Stimulated activated naive CD4-positive, alpha-beta T cell treated with Interleukin-2 at 50 U/mL for 16 hours (primary cell): ENCODE results near the gene AGPAT4.
A peak's percentile ranks its signal among the peaks of the same experiment; 100 is the strongest.

Source experiments
- DNase-seq: peaks from one replicate; lab custom pipeline; 2025; lab: John Stamatoyannopoulos, UW

The AGPAT4 gene

GRCh38 chr6:161110028-161110779 is 163.7 kb downstream of the AGPAT4 start:
- DNase-seq: no peak

GRCh38 chr6:161109366-161109765 is 164.5 kb downstream of the AGPAT4 start:
- no peak for DNase-seq

DNA sequence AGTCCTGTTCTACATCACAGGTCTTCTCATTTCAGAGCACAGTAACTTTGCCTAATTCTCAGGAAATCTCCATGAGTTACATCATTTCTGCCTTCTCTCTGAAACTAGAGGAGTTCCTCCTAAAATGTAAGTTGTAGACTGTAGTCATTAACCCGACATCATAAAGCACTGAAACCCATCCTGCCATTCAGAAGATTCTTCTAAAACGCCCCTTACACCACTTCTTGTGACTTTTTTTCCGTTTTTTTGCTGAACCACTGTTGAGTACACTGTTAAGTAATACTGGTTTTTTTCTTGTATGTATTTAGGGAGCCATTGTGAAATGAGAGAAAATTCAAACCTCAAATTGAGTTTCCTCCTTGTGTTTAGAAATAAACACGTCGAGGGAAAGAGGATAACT is 164.9 kb downstream of the AGPAT4 start:
- DNase-seq: no peak

DNA sequence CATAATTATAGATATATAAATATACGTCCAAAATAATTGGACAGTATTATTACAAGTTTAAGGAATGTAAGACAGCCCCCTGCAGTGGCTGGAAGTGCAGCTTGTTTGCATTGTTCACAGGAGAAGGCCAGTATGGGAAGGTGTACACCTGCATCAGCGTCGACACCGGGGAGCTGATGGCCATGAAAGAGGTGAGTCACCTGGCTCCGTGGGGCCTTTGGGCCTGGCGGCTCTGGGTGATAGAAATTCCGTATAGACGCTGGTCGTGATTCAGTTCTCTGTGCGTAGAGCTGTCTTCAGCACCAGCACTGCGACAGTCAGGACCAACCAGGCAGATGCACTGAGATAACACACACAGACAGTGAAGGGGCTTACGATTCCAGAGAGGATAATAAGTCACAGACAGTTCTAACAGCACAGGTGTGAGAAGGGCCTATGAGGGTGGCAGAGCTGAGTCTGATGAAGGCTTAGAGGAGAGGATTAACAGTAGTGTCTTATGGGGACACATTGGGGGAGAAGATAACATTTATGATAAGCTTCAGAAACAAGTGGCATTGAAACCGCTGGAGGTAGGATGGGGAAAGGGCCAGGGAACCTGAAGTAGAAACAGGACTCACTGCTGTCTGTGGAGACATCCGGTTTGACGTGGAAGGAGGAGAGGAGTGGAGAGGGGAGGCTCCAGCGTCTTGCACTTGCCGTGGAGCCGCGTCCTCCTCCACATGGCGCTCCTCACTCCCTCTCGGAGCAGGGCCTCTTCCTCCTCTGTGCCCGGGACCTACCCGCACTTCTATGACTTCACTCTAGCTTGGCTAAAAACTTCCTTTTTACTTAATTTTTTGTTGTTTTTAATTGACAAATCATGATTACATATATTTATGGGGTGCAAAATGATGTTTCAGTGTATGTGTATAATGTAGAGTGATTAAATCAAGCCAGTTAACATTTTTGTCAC is 165.8 kb downstream of the AGPAT4 start:
- DNase-seq: no peak

DNA sequence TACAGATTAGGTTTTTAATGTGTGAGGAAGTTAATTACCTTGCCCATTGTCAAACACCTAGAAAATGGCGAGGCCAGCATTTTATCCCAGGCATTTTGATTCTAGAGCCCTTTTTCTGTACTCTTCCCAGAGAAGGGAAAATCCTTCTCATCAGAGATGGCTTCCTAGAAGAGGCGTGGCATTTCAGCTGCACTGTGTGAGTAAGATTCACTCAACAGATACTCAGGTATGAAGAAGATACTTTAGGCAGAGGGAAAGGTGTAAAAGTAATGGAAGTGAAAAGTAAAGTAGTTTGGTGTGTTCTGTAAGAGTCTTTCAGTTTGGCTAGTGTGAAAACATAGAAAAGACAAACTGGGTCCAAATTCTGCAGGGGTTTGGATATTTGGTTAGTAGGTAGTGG is 168.5 kb downstream of the AGPAT4 start:
- DNase-seq: no peak

- no peak for DNase-seq
These were observed 168.9 kb downstream of the AGPAT4 start for GRCh38 chr6:161104966-161105365.

DNA sequence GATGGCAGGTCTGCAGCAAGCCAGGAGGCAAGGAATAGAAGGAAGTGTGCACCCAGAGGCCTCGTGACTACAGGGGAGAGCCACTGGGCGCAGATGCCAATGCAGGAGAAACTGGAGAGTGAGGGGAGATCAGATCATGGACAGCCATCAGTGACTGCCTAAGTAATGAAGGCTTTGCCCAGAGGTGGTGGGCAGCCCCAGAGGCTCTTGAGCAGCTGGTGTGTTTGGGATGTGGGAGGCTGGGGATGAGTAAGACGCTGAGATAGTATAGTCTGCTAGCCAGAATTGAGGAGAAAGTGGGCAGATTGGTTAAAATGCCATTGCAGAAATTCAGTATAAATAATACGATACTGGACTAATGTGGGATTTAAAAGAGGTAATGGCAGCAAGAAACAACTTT is 170.4 kb downstream of the AGPAT4 start:
- no peak for DNase-seq

DNA sequence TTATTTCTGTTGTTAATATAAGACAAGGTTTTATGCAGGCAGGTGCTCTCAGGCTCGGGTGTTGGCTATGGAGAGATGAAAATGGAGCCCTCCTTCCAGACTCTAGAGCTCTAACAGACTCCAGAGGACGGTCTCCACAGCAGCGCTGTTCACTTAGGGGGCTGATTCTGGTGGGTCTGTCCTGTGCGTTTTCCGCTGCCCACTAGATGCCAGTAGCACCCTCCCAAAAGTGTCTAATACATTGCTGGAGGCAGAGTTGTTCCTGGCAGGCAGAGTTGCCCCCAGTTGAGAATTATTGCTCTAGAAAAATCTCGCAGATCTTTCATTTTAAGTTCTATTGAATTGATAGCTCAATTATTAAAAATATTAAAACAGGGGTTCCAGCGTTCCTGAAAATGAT is 172.3 kb downstream of the AGPAT4 start:
- no peak for DNase-seq

DNA sequence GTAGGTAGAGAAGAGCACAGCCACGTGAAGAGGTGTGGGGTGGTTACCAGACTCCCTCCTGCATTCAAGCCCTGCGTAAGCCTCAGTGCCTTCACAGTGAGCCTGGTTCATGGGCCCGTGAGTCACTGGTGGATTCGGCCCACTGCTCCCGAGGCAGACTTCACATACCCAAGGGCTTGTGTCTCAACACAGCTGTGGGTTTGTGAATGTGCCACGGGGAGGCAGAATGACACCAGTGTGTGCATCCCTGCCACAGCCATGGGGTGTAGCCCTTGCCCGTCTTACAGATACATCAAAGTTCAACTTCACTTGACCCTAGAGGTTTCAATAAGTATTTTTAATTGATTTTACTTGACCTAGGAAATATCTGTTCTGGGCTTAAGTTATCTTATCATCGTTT is 173.8 kb downstream of the AGPAT4 start:
- no peak for DNase-seq

- no peak for DNase-seq
These were observed 177.9 kb downstream of the AGPAT4 start for GRCh38 chr6:161095916-161096315.

DNA sequence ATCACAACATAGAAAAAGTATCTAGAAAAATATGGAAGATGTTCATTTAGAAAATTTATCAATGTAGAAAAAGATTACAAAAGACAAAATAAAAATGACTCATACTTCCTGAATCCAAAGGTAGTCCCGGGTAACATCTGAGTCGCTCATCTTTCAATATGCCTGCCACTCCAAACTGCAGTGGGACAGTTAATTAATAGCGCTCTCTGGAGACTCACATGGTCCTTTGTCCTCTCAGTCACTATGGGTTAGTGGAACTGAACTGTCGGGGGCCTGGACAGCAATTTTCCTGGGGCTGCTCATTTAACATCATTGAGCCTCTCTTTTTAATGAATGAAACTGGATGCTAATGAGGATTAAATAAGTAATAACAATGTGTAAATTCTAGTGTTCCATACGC is 178.9 kb downstream of the AGPAT4 start:
- no peak for DNase-seq

DNA sequence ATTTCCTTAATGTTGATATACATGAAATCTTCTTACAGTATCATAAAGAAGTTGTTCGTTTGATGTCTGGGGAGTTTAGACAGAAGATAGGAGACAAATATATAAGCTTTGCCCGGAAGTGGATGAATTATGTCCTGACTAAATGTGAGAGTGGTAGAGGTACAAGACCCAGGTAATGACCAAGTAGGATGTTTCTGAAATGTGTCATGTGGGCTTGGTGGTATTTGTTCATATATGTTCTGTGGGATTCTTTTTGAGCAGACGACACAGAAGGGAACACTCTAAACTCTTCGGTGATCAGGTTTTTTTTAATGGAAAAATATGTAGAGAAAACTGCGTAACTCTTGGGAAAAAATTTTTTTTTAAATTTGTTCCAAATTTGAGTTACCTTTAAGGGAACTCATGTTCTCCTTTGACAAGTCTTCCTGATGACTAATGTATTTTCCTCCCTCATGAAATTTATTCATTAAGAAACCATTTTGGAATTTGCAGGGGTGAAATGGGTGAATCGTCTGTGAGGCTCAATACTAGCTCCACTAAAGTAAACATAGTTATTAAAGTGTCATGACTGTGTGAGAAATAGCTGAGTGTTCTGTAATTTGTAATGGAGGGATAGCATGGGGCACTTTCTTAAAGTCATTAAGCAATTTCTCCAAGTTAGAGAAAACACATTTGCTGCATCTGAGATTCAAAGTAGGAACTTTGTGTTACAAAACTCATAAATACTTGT is 181.7 kb downstream of the AGPAT4 start:
- DNase-seq: no peak

- DNase-seq: no peak
These were observed 182.7 kb downstream of the AGPAT4 start for GRCh38 chr6:161091151-161091550.

GRCh38 chr6:161088676-161089328 is 185.1 kb downstream of the AGPAT4 start:
- no peak for DNase-seq

DNA sequence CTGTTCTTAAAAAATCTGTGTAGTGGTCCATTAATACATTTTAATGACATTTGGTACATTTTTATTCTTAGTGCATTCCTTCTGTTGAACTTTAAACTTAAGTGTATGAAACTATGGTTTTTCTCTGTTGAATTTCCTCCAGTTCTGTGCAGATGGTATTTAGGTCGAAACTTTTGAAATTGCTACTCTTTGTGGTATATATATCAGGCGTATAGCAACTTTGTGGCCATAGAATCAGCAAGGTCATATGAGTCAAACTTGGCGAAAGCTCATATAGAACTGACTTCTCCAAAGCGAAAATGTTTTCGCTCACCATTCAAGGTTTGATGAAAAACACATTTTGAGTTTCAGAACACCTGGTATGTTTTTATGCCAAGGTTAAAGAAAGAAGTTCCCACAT is 188.6 kb downstream of the AGPAT4 start:
- no peak for DNase-seq

DNA sequence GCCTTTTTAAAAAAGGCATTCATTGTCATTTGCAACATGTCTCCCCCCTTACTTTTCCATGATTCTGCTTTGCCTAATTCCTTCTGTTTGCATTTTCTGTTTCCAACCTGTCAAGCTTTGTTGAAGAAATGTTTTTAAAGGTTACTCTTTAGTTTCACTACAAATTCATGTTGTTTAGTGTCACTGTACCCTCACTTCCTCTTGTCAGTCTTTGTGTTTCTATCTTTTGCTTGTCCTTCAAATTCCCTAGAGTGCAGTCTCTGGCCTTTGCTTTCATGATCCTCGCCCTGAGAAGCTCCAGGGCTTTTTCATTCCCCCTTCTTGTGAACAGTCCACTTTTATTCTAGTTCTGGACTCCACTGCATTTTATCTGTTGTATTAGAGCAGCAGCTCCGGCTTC is 191.6 kb downstream of the AGPAT4 start:
- DNase-seq: no peak

- DNase-seq: peak; percentile 43
These were observed 193.4 kb downstream of the AGPAT4 start for GRCh38 chr6:161080263-161080970.
